ENCODE data around the gene TMEM225.
"Not testable (repeated sequence)": the region's sequence is repeated elsewhere in the genome, so short reads cannot be mapped to it uniquely, and the experiment has no call there.

The TMEM225 gene

GRCh38 chr11:123901867-123902266 is 16.4 kb upstream of the TMEM225 start, which contains the start of gene OR8D4:
Gene OR8D4 (plus strand): TSS chr11:123902167. CDS start chr11:123906432, 4,265 bp downstream.
- TF ChIP-seq, protein P1, sequence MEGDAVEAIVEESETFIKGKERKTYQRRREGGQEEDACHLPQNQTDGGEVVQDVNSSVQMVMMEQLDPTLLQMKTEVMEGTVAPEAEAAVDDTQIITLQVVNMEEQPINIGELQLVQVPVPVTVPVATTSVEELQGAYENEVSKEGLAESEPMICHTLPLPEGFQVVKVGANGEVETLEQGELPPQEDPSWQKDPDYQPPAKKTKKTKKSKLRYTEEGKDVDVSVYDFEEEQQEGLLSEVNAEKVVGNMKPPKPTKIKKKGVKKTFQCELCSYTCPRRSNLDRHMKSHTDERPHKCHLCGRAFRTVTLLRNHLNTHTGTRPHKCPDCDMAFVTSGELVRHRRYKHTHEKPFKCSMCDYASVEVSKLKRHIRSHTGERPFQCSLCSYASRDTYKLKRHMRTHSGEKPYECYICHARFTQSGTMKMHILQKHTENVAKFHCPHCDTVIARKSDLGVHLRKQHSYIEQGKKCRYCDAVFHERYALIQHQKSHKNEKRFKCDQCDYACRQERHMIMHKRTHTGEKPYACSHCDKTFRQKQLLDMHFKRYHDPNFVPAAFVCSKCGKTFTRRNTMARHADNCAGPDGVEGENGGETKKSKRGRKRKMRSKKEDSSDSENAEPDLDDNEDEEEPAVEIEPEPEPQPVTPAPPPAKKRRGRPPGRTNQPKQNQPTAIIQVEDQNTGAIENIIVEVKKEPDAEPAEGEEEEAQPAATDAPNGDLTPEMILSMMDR (IDR thresholded peaks at IDR 0.05; ENCODE audit: low read depth, low read length, missing control alignments), result no peak
- in situ Hi-C loops (cut with HindIII; ENCODE audit: low sequenced_read_pairs), result no loop called here
- no peak for DNase-seq (ENCODE audit: low read depth)
- no peak within 1 kb of the TSS for H3K4me3 ChIP-seq (ENCODE audit: low read depth, low read length)

DNA sequence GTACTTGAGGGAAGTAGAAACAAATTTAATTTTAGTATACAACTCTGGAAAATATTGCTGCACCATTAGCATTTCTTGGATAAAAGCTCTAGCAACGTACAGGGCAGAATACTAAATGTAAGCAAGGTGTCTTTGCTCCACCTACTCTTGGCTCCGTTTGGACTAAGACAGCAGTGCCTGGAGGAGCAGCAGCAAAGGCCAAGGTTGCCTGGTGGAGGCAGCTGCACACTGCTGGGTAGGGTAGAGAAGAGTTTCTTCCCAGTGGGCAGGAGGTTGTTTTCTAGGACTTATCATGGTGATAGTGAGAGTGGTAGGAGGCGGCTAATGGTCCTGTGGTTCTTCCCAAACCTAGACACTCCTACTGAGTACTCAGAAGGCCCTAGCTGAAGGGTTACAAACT is 14.3 kb upstream of the TMEM225 start:
- in situ Hi-C loops (cut with HindIII; ENCODE audit: low sequenced_read_pairs), result no loop called here
- TF ChIP-seq, protein P1 (IDR thresholded peaks at IDR 0.05; ENCODE audit: low read depth, low read length, missing control alignments), result no peak
- no peak for DNase-seq (ENCODE audit: low read depth)
- no peak overlapping the region for H3K4me3 ChIP-seq (ENCODE audit: low read depth, low read length)

DNA sequence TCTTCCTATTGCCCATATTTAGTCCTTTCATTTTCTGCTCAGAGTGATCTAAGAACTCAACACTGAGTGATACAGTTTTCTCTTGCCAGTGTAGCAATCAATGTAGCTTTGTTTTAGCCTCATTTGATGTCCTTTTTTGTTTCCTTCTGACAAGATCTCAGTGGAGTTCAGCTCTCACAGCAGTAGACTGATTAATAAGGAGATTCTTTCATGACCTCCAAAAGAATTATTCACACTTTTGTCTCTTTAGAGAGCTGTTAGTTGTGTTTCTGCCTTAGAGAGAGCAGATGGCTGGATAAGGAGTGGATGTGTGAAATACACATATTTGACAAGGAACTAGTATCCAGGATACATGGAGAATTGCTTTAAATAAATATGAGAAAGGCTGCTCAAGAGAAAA is 6.6 kb upstream of the TMEM225 start:
- no peak for DNase-seq (ENCODE audit: low read depth)
- H3K4me3 ChIP-seq (ENCODE audit: low read depth, low read length), result no peak overlapping the region
- in situ Hi-C loops (cut with HindIII; ENCODE audit: low sequenced_read_pairs), result no loop called here
- TF ChIP-seq, protein P1 (IDR thresholded peaks at IDR 0.05; ENCODE audit: low read depth, low read length, missing control alignments), result no peak

GRCh38 chr11:123880912-123881311 is 4.6 kb downstream of the TMEM225 start:
- TF ChIP-seq, protein P1 (IDR thresholded peaks at IDR 0.05; ENCODE audit: low read depth, low read length, missing control alignments), result no peak
- no peak for DNase-seq (ENCODE audit: low read depth)
- H3K4me3 ChIP-seq (ENCODE audit: low read depth, low read length), result no peak overlapping the region
- in situ Hi-C loops (cut with HindIII; ENCODE audit: low sequenced_read_pairs), result no loop called here

- in situ Hi-C loops (cut with HindIII; ENCODE audit: low sequenced_read_pairs); DNase-seq (ENCODE audit: low read depth); H3K4me3 ChIP-seq (ENCODE audit: low read depth, low read length): not testable (repeated sequence)
Observed at GRCh38 chr11:123867795-123868194, 17.7 kb downstream of the TMEM225 start.

DNA sequence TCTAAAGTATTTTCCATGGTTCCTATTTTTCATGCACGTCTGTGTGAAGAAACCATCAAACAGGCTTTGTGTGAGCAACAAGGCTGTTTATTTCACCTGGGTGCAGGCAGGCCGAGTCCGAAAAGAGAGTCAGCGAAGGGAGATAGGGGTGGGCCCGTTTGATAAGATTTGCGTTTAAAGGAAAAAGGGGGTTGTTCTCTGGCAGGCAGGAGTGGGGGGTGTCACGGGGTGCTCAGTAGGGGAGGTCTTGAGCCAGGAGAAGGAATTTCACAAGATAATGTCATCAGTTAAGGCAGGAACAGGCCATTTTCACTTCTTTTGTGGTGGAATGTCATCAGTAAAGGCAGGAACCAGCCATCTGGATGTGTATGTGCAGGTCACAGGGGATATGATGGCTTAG is 20.2 kb downstream of the TMEM225 start:
- in situ Hi-C loops (cut with HindIII; ENCODE audit: low sequenced_read_pairs); DNase-seq (ENCODE audit: low read depth); H3K4me3 ChIP-seq (ENCODE audit: low read depth, low read length): not testable (repeated sequence)

DNA sequence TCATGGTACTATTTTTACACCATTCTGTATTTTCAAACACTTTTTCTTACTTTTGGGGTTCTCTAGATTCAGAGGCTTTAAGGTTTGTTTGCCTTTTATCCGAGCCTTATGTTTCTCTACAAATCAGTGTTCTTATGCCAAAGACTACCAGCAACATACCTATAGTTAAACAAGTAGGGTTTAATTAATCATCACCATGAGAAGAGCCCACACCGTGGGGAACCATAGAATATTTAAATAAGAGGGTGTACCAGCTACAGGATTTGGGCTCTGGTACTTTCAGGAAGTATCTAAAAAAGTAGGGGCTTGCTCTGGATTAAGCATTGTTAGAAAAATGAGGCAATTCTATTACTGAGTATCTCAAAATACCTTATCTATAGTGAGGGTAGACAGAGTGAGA is 25.7 kb downstream of the TMEM225 start:
- TF ChIP-seq, protein P1 (IDR thresholded peaks at IDR 0.05; ENCODE audit: low read depth, low read length, missing control alignments), result no peak
- DNase-seq (ENCODE audit: low read depth), result no peak
- in situ Hi-C loops (cut with HindIII; ENCODE audit: low sequenced_read_pairs), result no loop called here
- H3K4me3 ChIP-seq (ENCODE audit: low read depth, low read length), result no peak overlapping the region

DNA sequence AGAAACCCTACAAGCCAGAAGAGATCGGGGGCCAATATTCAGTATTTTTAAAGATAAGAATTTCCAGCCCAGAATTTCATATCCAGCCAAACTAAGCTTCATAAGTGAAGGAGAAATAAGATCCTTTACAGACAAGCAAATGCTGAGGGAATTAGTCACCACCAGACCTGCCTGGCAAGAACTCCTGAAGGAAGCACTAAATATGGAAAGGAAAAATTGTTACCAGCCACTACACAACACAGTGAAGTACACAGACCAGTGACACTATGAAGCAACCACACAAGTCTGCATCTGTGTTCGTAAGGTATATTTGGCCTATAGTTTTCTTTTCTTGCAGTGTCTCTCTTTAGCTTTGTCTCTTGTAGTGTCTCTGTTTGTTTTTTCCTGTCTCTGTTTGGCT is 29.0 kb downstream of the TMEM225 start:
- H3K4me3 ChIP-seq (ENCODE audit: low read depth, low read length), result no peak overlapping the region
- no peak for DNase-seq (ENCODE audit: low read depth)
- in situ Hi-C loops (cut with HindIII; ENCODE audit: low sequenced_read_pairs), result no loop called here
- TF ChIP-seq, protein P1 (IDR thresholded peaks at IDR 0.05; ENCODE audit: low read depth, low read length, missing control alignments), result no peak
